Endothelial cell (in vitro differentiated cells): ENCODE measurements around the gene NGF. TPM values are rescaled to one million over a fixed set of nuclear protein-coding genes. Genes with fewer than 3 reads are reported as not detected.

Experiments
- DNase-seq: peaks from one replicate; pipeline ENCODE4 v3.0.0; 2021; ENCODE audit warnings: low spot score
- H3K27ac Mint-ChIP-seq: one replicate; pipeline ENCODE4 v1.8.0; 2021; ENCODE audit warnings: mixed read lengths, inconsistent platforms; ENCODE audit not compliant: unreplicated experiment
- H3K27me3 Mint-ChIP-seq: one replicate; pipeline ENCODE4 v1.8.0; 2021; ENCODE audit warnings: mild to moderate bottlenecking, moderate library complexity, mixed read lengths, inconsistent platforms; ENCODE audit not compliant: unreplicated experiment
- H3K36me3 Mint-ChIP-seq: one replicate; pipeline ENCODE4 v1.8.0; 2021; ENCODE audit warnings: mild to moderate bottlenecking, low read depth, mixed read lengths, inconsistent platforms; ENCODE audit not compliant: unreplicated experiment
- H3K4me1 Mint-ChIP-seq: one replicate; pipeline ENCODE4 v1.8.0; 2021; ENCODE audit warnings: mild to moderate bottlenecking, mixed read lengths, inconsistent platforms; ENCODE audit not compliant: unreplicated experiment
- H3K4me3 Mint-ChIP-seq: one replicate; pipeline ENCODE4 v1.8.0; 2021; ENCODE audit warnings: mild to moderate bottlenecking, mixed read lengths, inconsistent platforms; ENCODE audit not compliant: unreplicated experiment
- H3K9me3 Mint-ChIP-seq: one replicate; pipeline ENCODE4 v1.8.0; 2021; ENCODE audit warnings: mixed read lengths, inconsistent platforms; ENCODE audit not compliant: unreplicated experiment
- CTCF ChIP-seq: fragments of 200-600 bp; sonication (generic); IDR thresholded peaks from one replicate; pipeline ENCODE4 v1.5.0; 2021; ENCODE audit warnings: antibody characterized with exemption; ENCODE audit not compliant: unreplicated experiment
- total RNA-seq: library from RNA; stranded (reverse); fragmentation: NEBNext Ultra II Directional; extraction: Animal tissue kit (Norgen Biotek cat#: 25700); gene quantifications from one replicate; pipeline ENCODE4 v1.2.1, GENCODE V29; 2021; ENCODE audit not compliant: unreplicated experiment

The NGF gene
- total RNA-seq, 1 donor from 2014 or later, result 0.69 TPM

- Mint-ChIP-seq H3K4me1 (no peaks in the 10 kb centered on the region), H3K4me3 (no peak overlapping the region), H3K27ac (no peak overlapping the region), H3K27me3 (no peaks in the 10 kb centered on the region), H3K36me3 (no peaks in the 10 kb centered on the region), H3K9me3 (no peaks in the 10 kb centered on the region)
- no peak for DNase-seq
- no peak for TF ChIP-seq CTCF
These were observed 73.0 kb downstream of the NGF start for GRCh38 chr1:115265099-115265498.

DNA sequence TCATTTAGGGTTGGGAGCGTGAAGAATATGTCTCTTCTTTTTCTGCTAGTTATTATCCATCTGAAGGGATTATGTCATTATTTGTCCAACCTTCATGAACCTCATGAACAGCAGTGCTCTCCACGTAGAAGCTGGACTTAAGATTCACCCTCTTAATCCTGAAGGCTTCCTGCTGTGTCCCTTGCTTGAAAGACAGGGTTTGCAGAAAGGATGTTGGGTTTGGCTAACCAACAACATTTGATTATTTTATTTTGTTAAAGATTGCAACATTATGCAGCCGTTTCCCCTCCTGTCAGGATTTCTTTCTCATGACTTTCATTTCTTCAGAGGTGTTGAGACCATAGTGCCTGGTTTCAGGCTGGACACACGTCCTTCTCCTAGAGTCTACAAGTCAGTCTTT, 75.2 kb downstream of the NGF start:
- Mint-ChIP-seq H3K4me3 (no peak overlapping the region), H3K36me3 (peaks cover 9% of the 10 kb centered on the region), H3K9me3 (peaks cover 5% of the 10 kb centered on the region), H3K4me1 (no peaks in the 10 kb centered on the region), H3K27me3 (peaks cover 4% of the 10 kb centered on the region), H3K27ac (no peak overlapping the region)
- no peak for TF ChIP-seq CTCF
- DNase-seq, result no peak

DNA sequence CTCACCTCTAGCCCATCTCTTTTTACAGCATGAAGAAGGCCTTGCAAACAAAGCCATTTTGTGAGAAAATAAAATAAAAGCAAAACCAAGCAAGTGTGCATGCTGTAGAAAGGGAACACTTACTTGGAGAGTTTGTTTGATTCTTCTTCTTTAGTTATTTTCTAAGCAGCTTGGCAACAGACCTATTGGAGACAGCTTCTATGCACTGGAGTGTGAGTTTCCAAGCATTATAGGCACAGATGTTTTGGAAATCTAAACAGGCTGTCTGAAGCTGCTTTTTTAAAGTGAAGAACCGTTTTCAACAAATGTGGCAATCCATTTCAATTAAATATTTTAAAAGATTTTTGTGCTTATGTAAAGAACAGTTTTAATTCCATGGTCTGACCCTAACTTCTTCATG, 76.6 kb downstream of the NGF start:
- H3K4me1 Mint-ChIP-seq, result no peaks in the 10 kb centered on the region
- no peak overlapping the region for H3K4me3 Mint-ChIP-seq
- peaks cover 4% of the 10 kb centered on the region for H3K27me3 Mint-ChIP-seq
- TF ChIP-seq CTCF, result no peak
- no peak for DNase-seq
- no peak overlapping the region for H3K27ac Mint-ChIP-seq
- H3K36me3 Mint-ChIP-seq, result peaks cover 10% of the 10 kb centered on the region
- H3K9me3 Mint-ChIP-seq, result peaks cover 6% of the 10 kb centered on the region

GRCh38 chr1:115258302-115258866, 79.7 kb downstream of the NGF start:
- no peak for DNase-seq
- H3K27me3 Mint-ChIP-seq, result peaks cover 4% of the 10 kb centered on the region
- no peak overlapping the region for H3K27ac Mint-ChIP-seq
- no peak for TF ChIP-seq CTCF
- peak overlapping the region; percentile 65 for H3K4me3 Mint-ChIP-seq
- H3K9me3 Mint-ChIP-seq, result peaks cover 6% of the 10 kb centered on the region
- peaks cover 10% of the 10 kb centered on the region for H3K36me3 Mint-ChIP-seq
- no peaks in the 10 kb centered on the region for H3K4me1 Mint-ChIP-seq

- H3K4me1 Mint-ChIP-seq, result no peaks in the 10 kb centered on the region
- no peak overlapping the region for H3K27ac Mint-ChIP-seq
- H3K9me3 Mint-ChIP-seq, result peaks cover 6% of the 10 kb centered on the region
- DNase-seq, result no peak
- peaks cover 10% of the 10 kb centered on the region for H3K36me3 Mint-ChIP-seq
- no peak overlapping the region for H3K4me3 Mint-ChIP-seq
- peaks cover 4% of the 10 kb centered on the region for H3K27me3 Mint-ChIP-seq
- TF ChIP-seq CTCF, result no peak
These were observed 80.5 kb downstream of the NGF start for GRCh38 chr1:115257591-115257990.
